Gastrocnemius medialis (tissue), 4 donors: ENCODE results near the gene TUBGCP4. TPM values are rescaled to one million over a fixed set of nuclear protein-coding genes. Genes with fewer than 3 reads are reported as not detected.

Experiments used
- ATAC-seq, 2 donors: fragments of 150-250 bp; one replicate each; pipeline ENCODE4 v1.9.1; 2016
- DNase-seq, 2 donors: peaks; one replicate each; pipeline ENCODE4 v3.0.0-alpha.2; 2019
- H3K27ac ChIP-seq, 4 donors: fragments of 200-600 bp; sonication (generic); 1 replicate in 1 of 4; 2 replicates in 3 of 4; pipeline ENCODE4 v1.5.1; 2016 to 2018; ENCODE audit warnings: mild to moderate bottlenecking in 2 of 4, moderate library complexity in 1 of 4
- H3K27me3 ChIP-seq, 3 donors: fragments of 200-600 bp; sonication (generic) in 2 of 3; 1 replicate in 1 of 3; 2 replicates in 2 of 3; pipeline versions ENCODE4 v1.5.1 to v1.6.0; 2016 to 2019; ENCODE audit warnings: mild to moderate bottlenecking in 1 of 3, moderate library complexity in 1 of 3
- H3K36me3 ChIP-seq, 2 donors: fragments of 200-600 bp; sonication (generic) in 1 of 2; one replicate each; pipeline ENCODE4 v1.5.1; 2017 to 2018
- H3K4me1 ChIP-seq, 2 donors: fragments of 200-600 bp; sonication (generic) in 1 of 2; one replicate each; pipeline ENCODE4 v1.5.1; 2016 to 2017; ENCODE audit warnings: mild to moderate bottlenecking in 2 of 2
- H3K4me3 ChIP-seq, 4 donors: fragments of 200-600 bp; sonication (generic) in 3 of 4; 1 replicate in 1 of 4; 2 replicates in 3 of 4; pipeline ENCODE4 v1.5.1; 2016 to 2019; ENCODE audit warnings: mild to moderate bottlenecking in 2 of 4
- H3K9me3 ChIP-seq, 3 donors: fragments of 200-600 bp; sonication (generic) in 2 of 3; 1 replicate in 1 of 3; 2 replicates in 2 of 3; pipeline ENCODE4 v1.5.1; 2016 to 2019
- POLR2A ChIP-seq, 2 donors: fragments of 450-650 bp; IDR thresholded peaks; one replicate each; pipeline ENCODE4 v1.6.1; 2017; ENCODE audit warnings: antibody characterized with exemption in 2 of 2, mild to moderate bottlenecking in 2 of 2, moderate library complexity in 2 of 2
- in situ Hi-C, 4 donors: fragments of 200-750 bp; cut with MboI; loops; one replicate each; pipeline versions ENCODE4 v1.15.0 to v1.8.0; 2017; ENCODE audit warnings: low sequenced_read_pairs in 4 of 4
- intact Hi-C: fragments of 100-400 bp; cut with DNase I; formaldehyde crosslinking; loops from one replicate; pipeline ENCODE4 v1.15.1; 2023; ENCODE audit warnings: low total_unique reads
- total RNA-seq, 4 donors: library from RNA; depleted of rRNA; stranded (reverse); fragments of >200 nt; gene quantifications; one replicate each; pipeline versions ENCODE4 v1.1.0 to v1.2.3, GENCODE V29; 2016
- TF ChIP-seq, protein P1 (sequence below), 5 experiments: fragments of 450-650 bp in 3 of 5; fragments of 200-600 bp in 2 of 5; sonication (generic) in 2 of 5; IDR thresholded peaks in 4 of 5; conservative IDR thresholded peaks in 1 of 5; 1 replicate in 4 of 5; 2 replicates in 1 of 5; pipeline ENCODE4 v1.5.1; 2016 to 2019; ENCODE audit warnings: antibody characterized with exemption in 5 of 5, mild to moderate bottlenecking in 3 of 5, moderate library complexity in 3 of 5

Gene TUBGCP4
- 10 to 100 TPM; 13.6 to 16.1 (median 14.7) TPM for total RNA-seq

DNA sequence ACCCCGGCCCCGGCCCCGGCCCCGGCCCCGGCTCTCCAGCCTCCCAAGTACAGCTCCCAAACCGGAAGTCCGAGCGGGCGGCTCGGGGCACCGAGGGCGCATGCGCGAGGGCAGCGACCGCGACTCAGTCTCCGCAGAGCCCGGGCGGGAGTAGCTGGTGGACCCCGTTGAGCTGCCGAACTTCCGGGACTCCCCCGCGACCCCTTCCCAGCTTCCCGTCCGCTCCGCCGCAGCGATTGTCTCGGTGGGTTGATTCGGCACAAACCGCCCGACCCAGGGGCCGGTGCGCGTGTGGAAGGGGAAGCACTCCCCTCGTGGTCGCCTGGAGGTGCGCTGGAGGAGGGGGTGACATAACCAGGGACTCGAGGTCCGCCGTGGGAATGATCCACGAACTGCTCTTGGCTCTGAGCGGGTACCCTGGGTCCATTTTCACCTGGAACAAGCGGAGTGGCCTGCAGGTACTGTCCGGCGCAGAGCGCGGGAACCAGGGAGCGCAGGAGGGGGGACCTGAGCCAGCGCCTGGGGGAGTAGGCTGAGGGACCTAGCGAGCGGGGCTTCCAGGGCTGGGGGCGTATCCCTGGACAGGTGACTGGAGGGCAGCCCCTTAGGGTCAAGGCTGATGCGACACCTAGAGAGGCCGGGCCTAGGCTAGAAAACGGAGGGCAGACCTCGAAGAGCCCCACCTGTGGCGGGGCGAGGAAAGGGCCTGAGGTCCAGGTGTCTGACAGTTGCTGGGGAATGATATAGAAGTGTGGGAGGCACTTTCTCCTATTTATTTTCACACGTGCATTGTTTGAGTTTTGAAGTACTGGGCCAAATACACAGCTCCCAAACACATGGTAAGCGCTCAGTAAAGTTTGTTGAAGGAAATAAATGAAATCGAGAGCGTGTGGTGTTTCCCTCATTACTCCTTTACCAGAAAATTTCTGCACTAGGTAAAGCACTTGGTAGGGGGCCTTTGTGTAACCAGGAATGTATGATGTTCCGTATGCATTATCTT lies at the start of gene TUBGCP4, which contains the start of gene ZSCAN29:
TSS of gene TUBGCP4 (plus strand) at position 127 of the 1,000 bp plus-strand sequence. CDS start at position 381, 254 bp downstream.
TSS of gene ZSCAN29 (minus strand) at position 69 of the 1,000 bp plus-strand sequence. CDS start 1,130 bp downstream, outside the sequence.
- DNase-seq, result peak; percentile 52 to 77
- Histone ChIP-seq H3K9me3 (no peaks in the 10 kb centered on the region), H3K36me3 (peaks cover 0 to 27% of the 10 kb centered on the region in 2 donors), H3K4me3 (peak within 1 kb of the TSS; percentile 80 to 97 (median 84)), H3K27me3 (no peaks in the 10 kb centered on the region), H3K4me1 (peaks cover 26 to 29% of the 10 kb centered on the region in 2 donors), H3K27ac (peak within 1 kb of the TSS; percentile 81 to 87 (median 85))
- ATAC-seq, result peak; percentile 94 to 95
- intact Hi-C loops (loop anchor here (2.0 kb wide), 1 partner anchor 40 kb away; the partner anchor contains the start of gene LCMT2), in situ Hi-C loops (no loop called here)
- TF ChIP-seq, protein P1, sequence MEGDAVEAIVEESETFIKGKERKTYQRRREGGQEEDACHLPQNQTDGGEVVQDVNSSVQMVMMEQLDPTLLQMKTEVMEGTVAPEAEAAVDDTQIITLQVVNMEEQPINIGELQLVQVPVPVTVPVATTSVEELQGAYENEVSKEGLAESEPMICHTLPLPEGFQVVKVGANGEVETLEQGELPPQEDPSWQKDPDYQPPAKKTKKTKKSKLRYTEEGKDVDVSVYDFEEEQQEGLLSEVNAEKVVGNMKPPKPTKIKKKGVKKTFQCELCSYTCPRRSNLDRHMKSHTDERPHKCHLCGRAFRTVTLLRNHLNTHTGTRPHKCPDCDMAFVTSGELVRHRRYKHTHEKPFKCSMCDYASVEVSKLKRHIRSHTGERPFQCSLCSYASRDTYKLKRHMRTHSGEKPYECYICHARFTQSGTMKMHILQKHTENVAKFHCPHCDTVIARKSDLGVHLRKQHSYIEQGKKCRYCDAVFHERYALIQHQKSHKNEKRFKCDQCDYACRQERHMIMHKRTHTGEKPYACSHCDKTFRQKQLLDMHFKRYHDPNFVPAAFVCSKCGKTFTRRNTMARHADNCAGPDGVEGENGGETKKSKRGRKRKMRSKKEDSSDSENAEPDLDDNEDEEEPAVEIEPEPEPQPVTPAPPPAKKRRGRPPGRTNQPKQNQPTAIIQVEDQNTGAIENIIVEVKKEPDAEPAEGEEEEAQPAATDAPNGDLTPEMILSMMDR (IDR thresholded peaks at IDR 0.05 in 4 of 5, conservative IDR thresholded peaks at IDR 0.05 in 1 of 5), result peak in 4 of 5 experiments; percentile 7 to 60 (median 29)
- TF ChIP-seq POLR2A (IDR thresholded peaks at IDR 0.05), result peak in 1 of 2 donors; percentile 40

- no peaks in the 10 kb centered on the region for H3K9me3 ChIP-seq
- no peaks in the 10 kb centered on the region for H3K27me3 ChIP-seq
- no peak overlapping the region for H3K27ac ChIP-seq
- no peak for ATAC-seq
- no peak overlapping the region for H3K4me3 ChIP-seq
- TF ChIP-seq POLR2A (IDR thresholded peaks at IDR 0.05), result no peak
- TF ChIP-seq, protein P1 (IDR thresholded peaks at IDR 0.05 in 4 of 5, conservative IDR thresholded peaks at IDR 0.05 in 1 of 5), result no peak
- intact Hi-C loops (loop anchor here (5.0 kb wide), 1 partner anchor 43 kb away; no protein-coding TSS in a partner anchor), in situ Hi-C loops (no loop called here)
- H3K4me1 ChIP-seq, result peaks cover 25 to 31% of the 10 kb centered on the region in 2 donors
- no peak for DNase-seq
- no peaks in the 10 kb centered on the region for H3K36me3 ChIP-seq
Observed at GRCh38 chr15:43325039-43325684, 45.7 kb upstream of the TUBGCP4 start.

DNA sequence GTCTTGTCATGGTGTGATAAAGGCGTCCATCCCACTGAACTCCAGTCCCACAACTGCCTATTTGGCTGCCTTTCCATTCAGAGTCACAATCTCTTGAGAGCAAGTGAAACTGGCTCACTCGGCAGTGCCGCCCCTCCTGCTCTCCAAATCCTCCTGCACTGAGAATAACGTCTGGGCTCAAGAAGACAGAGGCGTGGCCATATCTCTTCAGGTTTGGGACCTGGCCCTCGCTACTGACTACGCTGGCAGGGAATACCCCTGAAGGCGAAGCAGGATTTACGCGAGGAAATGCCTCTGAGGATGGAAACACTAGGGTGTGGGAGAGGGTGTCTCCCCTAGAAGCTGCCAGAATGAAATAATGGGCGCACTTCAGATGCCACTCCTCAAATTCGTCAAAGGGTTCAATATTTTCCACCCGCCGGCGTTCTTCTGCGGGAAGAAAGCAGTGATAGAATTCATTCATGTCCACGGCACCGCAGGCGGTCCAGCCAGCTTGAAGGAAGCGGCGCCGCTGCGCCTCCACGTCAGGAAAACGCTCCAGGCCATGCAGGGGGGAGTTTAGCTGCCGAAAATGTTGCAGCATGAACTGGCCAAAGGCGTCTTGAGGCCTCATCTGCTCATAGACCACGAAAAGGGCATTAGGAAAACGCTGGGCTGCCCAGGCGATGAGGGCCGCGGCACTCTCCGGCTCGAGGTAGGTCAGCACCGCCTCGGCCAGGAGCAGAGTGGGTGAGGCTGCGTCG lies 41.5 kb upstream of the TUBGCP4 start:
- ATAC-seq, result peak; percentile 2 to 10
- TF ChIP-seq, protein P1 (IDR thresholded peaks at IDR 0.05 in 4 of 5, conservative IDR thresholded peaks at IDR 0.05 in 1 of 5), result no peak
- TF ChIP-seq POLR2A (IDR thresholded peaks at IDR 0.05), result no peak
- peaks cover 35 to 37% of the 10 kb centered on the region in 2 donors for H3K4me1 ChIP-seq
- no peaks in the 10 kb centered on the region for H3K27me3 ChIP-seq
- H3K9me3 ChIP-seq, result no peaks in the 10 kb centered on the region
- DNase-seq, result no peak
- no peaks in the 10 kb centered on the region for H3K36me3 ChIP-seq
- intact Hi-C loops (loop anchor here (5.0 kb wide), 1 partner anchor 47 kb away; no protein-coding TSS in a partner anchor), in situ Hi-C loops (no loop called here)
- H3K4me3 ChIP-seq, result peak overlapping the region; percentile 75 to 98 (median 86)
- peak overlapping the region; percentile 92 to 99 (median 94) for H3K27ac ChIP-seq
